HEK293 (cell line): ENCODE data around the gene DCTN5.

Experiments
- CTCF ChIA-PET: fragments of 350-600 bp; formaldehyde crosslinking; extraction: SDS; loops from one replicate; lab custom pipeline; 2021; ENCODE audit warnings: antibody characterized with exemption; lab: Yijun Ruan, JAX
- POLR2A ChIA-PET: fragments of 300-600 bp; formaldehyde crosslinking; extraction: SDS; loops from one replicate; lab custom pipeline; 2020; ENCODE audit warnings: antibody characterized with exemption, inconsistent platforms; lab: Yijun Ruan, JAX
- H3K27ac ChIP-seq: fragments of 200-500 bp; sonication (Bioruptor generic); 2 replicates; pipeline ENCODE4 v1.5.1; 2014; ENCODE audit warnings: low read depth, low read length, control low read depth, inconsistent platforms; ENCODE audit errors: extremely low read depth
- H3K36me3 ChIP-seq, 2 experiments: fragments of 200-500 bp in 1 of 2; sonication (Bioruptor generic) in 1 of 2; 1 replicate in 1 of 2; 2 replicates in 1 of 2; pipeline ENCODE4 v1.5.1; 2014 to 2017; ENCODE audit warnings: inconsistent platforms in 2 of 2, low read length in 2 of 2; ENCODE audit not compliant: control insufficient read depth in 2 of 2, insufficient read depth in 1 of 2
- H3K4me1 ChIP-seq: fragments of 200-500 bp; sonication (Bioruptor generic); 2 replicates; pipeline ENCODE4 v1.5.1; 2014; ENCODE audit warnings: mild to moderate bottlenecking, low read length, inconsistent platforms; ENCODE audit not compliant: control insufficient read depth, insufficient read depth
- H3K4me3 ChIP-seq: 2 replicates; pipeline ENCODE4 v1.5.1; 2011; ENCODE audit warnings: low read depth, mild to moderate bottlenecking, control low read depth, low read length, moderate library complexity
- H3K9me3 ChIP-seq: fragments of 200-500 bp; sonication (Bioruptor generic); 2 replicates; pipeline ENCODE4 v1.5.1; 2014; ENCODE audit warnings: low read depth, low read length, inconsistent platforms; ENCODE audit not compliant: control insufficient read depth, insufficient read depth
- CTCF ChIP-seq: fragments of 450-650 bp; formaldehyde crosslinking; IDR thresholded peaks from 2 replicates; pipeline ENCODE4 v1.5.1; 2016; ENCODE audit warnings: missing biosample characterization, missing genetic modification characterization
- ELK4 ChIP-seq: IDR thresholded peaks from 2 replicates; pipeline ENCODE4 v1.6.1; 2011; ENCODE audit warnings: mild to moderate bottlenecking, low read depth, low read length, borderline replicate concordance
- HOXD13 ChIP-seq: sonication (generic); formaldehyde crosslinking; IDR thresholded peaks from 2 replicates; pipeline ENCODE4 v1.8.0; 2022; ENCODE audit warnings: missing genetic modification reagents, borderline replicate concordance
- IKZF3 ChIP-seq: fragments of 450-650 bp; IDR thresholded peaks from 2 replicates; pipeline ENCODE4 v1.5.0; 2018; ENCODE audit warnings: missing biosample characterization, mild to moderate bottlenecking, missing genetic modification characterization, moderate library complexity
- REPIN1 ChIP-seq: fragments of 450-650 bp; formaldehyde crosslinking; IDR thresholded peaks from 2 replicates; pipeline ENCODE4 v1.5.1; 2017; ENCODE audit warnings: missing biosample characterization, missing genetic modification characterization, low read depth
- SP7 ChIP-seq: fragments of 450-650 bp; formaldehyde crosslinking; IDR thresholded peaks from 2 replicates; pipeline ENCODE4 v1.5.1; 2016; ENCODE audit warnings: missing biosample characterization, missing genetic modification characterization
- ZBTB26 ChIP-seq: fragments of 450-650 bp; formaldehyde crosslinking; optimal IDR thresholded peaks from 2 replicates; pipeline ENCODE3; 2016; ENCODE audit warnings: missing biosample characterization, mild to moderate bottlenecking, missing genetic modification characterization
- ZBTB44 ChIP-seq: fragments of 450-650 bp; IDR thresholded peaks from 2 replicates; pipeline ENCODE4 v1.5.1; 2018; ENCODE audit warnings: missing biosample characterization, mild to moderate bottlenecking, missing genetic modification characterization
- ZEB2 ChIP-seq: fragments of 450-650 bp; formaldehyde crosslinking; IDR thresholded peaks from 2 replicates; pipeline ENCODE4 v1.5.1; 2016; ENCODE audit warnings: missing biosample characterization, missing genetic modification characterization
- ZNF114 ChIP-seq: fragments of 450-650 bp; formaldehyde crosslinking; IDR thresholded peaks from 2 replicates; pipeline ENCODE4 v1.5.0; 2017; ENCODE audit warnings: missing biosample characterization, missing genetic modification characterization
- ZNF132 ChIP-seq: fragments of 450-650 bp; formaldehyde crosslinking; IDR thresholded peaks from 2 replicates; pipeline ENCODE4 v1.5.1; 2017; ENCODE audit warnings: missing biosample characterization, missing genetic modification characterization, borderline replicate concordance
- ZNF133 ChIP-seq: fragments of 450-650 bp; formaldehyde crosslinking; IDR thresholded peaks from 2 replicates; pipeline ENCODE4 v1.5.1; 2016; ENCODE audit warnings: missing biosample characterization, missing genetic modification characterization
- ZNF214 ChIP-seq: fragments of 450-650 bp; formaldehyde crosslinking; IDR thresholded peaks from 2 replicates; pipeline ENCODE4 v1.5.1; 2017; ENCODE audit warnings: missing biosample characterization, mild to moderate bottlenecking, missing genetic modification characterization, borderline replicate concordance
- ZNF274 ChIP-seq, 2 experiments: fragments of 200-500 bp in 1 of 2; fragments of 450-650 bp in 1 of 2; sonication (Bioruptor generic) in 1 of 2; formaldehyde crosslinking in 1 of 2; IDR thresholded peaks; 2 replicates each; pipeline versions ENCODE4 v1.5.1 to v1.6.1; 2014 to 2016; ENCODE audit warnings: borderline replicate concordance in 1 of 2, inconsistent platforms in 1 of 2, low read length in 1 of 2, missing biosample characterization in 1 of 2, missing genetic modification characterization in 1 of 2
- ZNF350 ChIP-seq: fragments of 450-650 bp; formaldehyde crosslinking; IDR thresholded peaks from 2 replicates; pipeline ENCODE4 v1.5.0; 2017; ENCODE audit warnings: missing biosample characterization, mild to moderate bottlenecking, missing genetic modification characterization
- ZNF362 ChIP-seq: fragments of 450-650 bp; formaldehyde crosslinking; IDR thresholded peaks from 2 replicates; pipeline ENCODE4 v1.5.1; 2016; ENCODE audit warnings: missing biosample characterization, missing genetic modification characterization
- ZNF394 ChIP-seq: fragments of 450-650 bp; formaldehyde crosslinking; IDR thresholded peaks from 2 replicates; pipeline ENCODE4 v1.5.1; 2016; ENCODE audit warnings: missing biosample characterization, missing genetic modification characterization, mild to moderate bottlenecking, moderate library complexity, borderline replicate concordance
- ZNF423 ChIP-seq: fragments of 450-650 bp; formaldehyde crosslinking; IDR thresholded peaks from 2 replicates; pipeline ENCODE4 v1.5.1; 2016; ENCODE audit warnings: missing biosample characterization, missing genetic modification characterization
- ZNF426 ChIP-seq: fragments of 450-650 bp; formaldehyde crosslinking; IDR thresholded peaks from 2 replicates; pipeline ENCODE4 v1.5.1; 2017; ENCODE audit warnings: missing biosample characterization, missing genetic modification characterization, mild to moderate bottlenecking, inconsistent platforms, moderate library complexity
- ZNF645 ChIP-seq: fragments of 450-650 bp; formaldehyde crosslinking; IDR thresholded peaks from 2 replicates; pipeline ENCODE4; 2016; ENCODE audit warnings: missing biosample characterization, missing genetic modification characterization
- ZNF658 ChIP-seq: fragments of 450-650 bp; formaldehyde crosslinking; IDR thresholded peaks from 2 replicates; pipeline ENCODE4; 2016; ENCODE audit warnings: missing biosample characterization, missing genetic modification characterization
- ZNF692 ChIP-seq: fragments of 450-650 bp; formaldehyde crosslinking; IDR thresholded peaks from 2 replicates; pipeline ENCODE4 v1.5.1; 2016; ENCODE audit warnings: missing biosample characterization, missing genetic modification characterization
- ZNF747 ChIP-seq: fragments of 450-650 bp; formaldehyde crosslinking; IDR thresholded peaks from 2 replicates; pipeline ENCODE4 v1.5.1; 2016; ENCODE audit warnings: missing biosample characterization, missing genetic modification characterization
- ZSCAN5A ChIP-seq: fragments of 450-650 bp; formaldehyde crosslinking; IDR thresholded peaks from 2 replicates; pipeline ENCODE4 v1.5.1; 2016; ENCODE audit warnings: missing biosample characterization, missing genetic modification characterization

The DCTN5 gene

GRCh38 chr16:23711785-23712184 lies 70.5 kb downstream of the DCTN5 start:
- H3K4me3 ChIP-seq: no peak overlapping the region
- POLR2A ChIA-PET: no interaction called here
- H3K27ac ChIP-seq: no peak overlapping the region
- no peaks in the 10 kb centered on the region for H3K9me3 ChIP-seq
- CTCF ChIA-PET: no interaction called here
- H3K36me3 ChIP-seq: no peaks in the 10 kb centered on the region
- no peak for TF ChIP-seq ELK4
- TF ChIP-seq ZNF274 (IDR thresholded peaks at IDR 0.05; ENCODE audit: low read length): no peak
- TF ChIP-seq ZNF274 (tag by site-specific recombination; IDR thresholded peaks at IDR 0.05; ENCODE audit: borderline replicate concordance): no peak
- TF ChIP-seq ZNF133 (tag by site-specific recombination): no peak
- no peak for TF ChIP-seq HOXD13 (CRISPR knock-in tag)
- TF ChIP-seq ZBTB26 (tag by site-specific recombination): no peak
- no peak for TF ChIP-seq ZEB2 (tag by site-specific recombination)
- no peak for TF ChIP-seq ZNF362 (tag by site-specific recombination)
- TF ChIP-seq ZNF423 (tag by site-specific recombination): no peak
- no peak for TF ChIP-seq ZNF658 (tag by site-specific recombination)
- TF ChIP-seq ZSCAN5A (tag by site-specific recombination): no peak
- no peak for TF ChIP-seq ZNF394 (tag by site-specific recombination)
- TF ChIP-seq ZNF747: no peak
- no peak for TF ChIP-seq ZNF114 (tag by site-specific recombination)
- TF ChIP-seq IKZF3 (tag by site-specific recombination): no peak
- no peaks in the 10 kb centered on the region for H3K4me1 ChIP-seq

- Histone ChIP-seq H3K4me1 (no peaks in the 10 kb centered on the region), H3K27ac (no peak within 1 kb of the TSS), H3K4me3 (no peak within 1 kb of the TSS), H3K36me3 (no peaks in the 10 kb centered on the region), H3K9me3 (no peaks in the 10 kb centered on the region)
- ChIA-PET CTCF (no interaction called here), POLR2A (no interaction called here)
- TF ChIP-seq REPIN1 (tag by site-specific recombination) (no peak), ZNF132 (tag by site-specific recombination) (no peak), ZNF426 (tag by site-specific recombination) (no peak), ZNF692 (tag by site-specific recombination) (no peak), ZBTB44 (tag by site-specific recombination) (no peak), ZNF747 (no peak), ZNF645 (no peak), CTCF (no peak), ZNF350 (tag by site-specific recombination) (no peak), ZNF214 (tag by site-specific recombination) (no peak), SP7 (tag by site-specific recombination) (no peak)
These were observed 71.7 kb downstream of the DCTN5 start, which contains the start of gene ERN2 for GRCh38 chr16:23712976-23713375. Gene ERN2 (minus strand): TSS chr16:23713222. CDS start chr16:23713187, 35 bp downstream.
